PC-9 (cell line): ENCODE data around the gene TRIM59. TPM values are rescaled to one million over a fixed set of nuclear protein-coding genes. Genes with fewer than 3 reads are reported as not detected.

Experiments
- BruUV-seq: library from RNA; stranded (reverse); fragments of 400-500 nt; replicated peaks from 2 replicates; lab custom pipeline; 2021; lab: Mats Ljungman, UMichigan
- CTCF ChIA-PET: fragments of 300-600 bp; sonication (Branson Sonifier 250); formaldehyde crosslinking; loops from one replicate; lab custom pipeline; 2022; ENCODE audit warnings: antibody characterized with exemption; lab: Charles Lee
- POLR2A ChIA-PET: fragments of 300-600 bp; sonication (Branson Sonifier 250); formaldehyde crosslinking; loops from one replicate; lab custom pipeline; 2022; ENCODE audit warnings: antibody characterized with exemption; ENCODE audit not compliant: unreplicated experiment; lab: Charles Lee
- DNase-seq, 2 experiments: peaks; one replicate each; pipeline versions ENCODE4 v3.0.0 to v3.0.0-alpha.2; 2015 to 2022; ENCODE audit warnings: mixed read lengths in 1 of 2
- H2AFZ ChIP-seq: fragments of 200-600 bp; sonication (generic); 2 replicates; pipeline ENCODE4 v1.8.1; 2017; ENCODE audit warnings: antibody characterized with exemption
- H3F3A ChIP-seq: fragments of 200-600 bp; sonication (generic); 2 replicates; pipeline ENCODE4 v1.8.1; 2017; ENCODE audit warnings: antibody characterized with exemption, mild to moderate bottlenecking, low read depth; ENCODE audit not compliant: insufficient read depth
- H3K27ac ChIP-seq: fragments of 200-600 bp; sonication (generic); 2 replicates; pipeline ENCODE4 v1.6.1; 2016; ENCODE audit warnings: mixed run types
- H3K27me3 ChIP-seq: fragments of 200-600 bp; sonication (generic); 2 replicates; pipeline ENCODE4 v1.6.1; 2016; ENCODE audit warnings: low read depth, mixed run types; ENCODE audit not compliant: insufficient read depth
- H3K36me3 ChIP-seq: fragments of 200-600 bp; sonication (generic); 2 replicates; pipeline ENCODE4 v1.6.1; 2016; ENCODE audit warnings: low read depth, mixed run types
- H3K4me1 ChIP-seq: fragments of 200-600 bp; sonication (generic); replicated peaks from 2 replicates; pipeline ENCODE4 v1.6.1; 2016; ENCODE audit warnings: mixed run types; ENCODE audit not compliant: insufficient read depth
- H3K4me2 ChIP-seq: fragments of 200-600 bp; sonication (generic); 2 replicates; pipeline ENCODE4 v1.6.1; 2017; ENCODE audit warnings: mixed run types
- H3K4me3 ChIP-seq: fragments of 200-600 bp; sonication (generic); 2 replicates; pipeline ENCODE4 v1.6.1; 2016; ENCODE audit warnings: mixed run types
- H3K79me2 ChIP-seq: fragments of 200-600 bp; sonication (generic); 2 replicates; pipeline ENCODE4 v1.6.1; 2017; ENCODE audit warnings: low read depth, mixed run types
- H3K9me2 ChIP-seq: fragments of 200-600 bp; sonication (generic); 2 replicates; pipeline ENCODE4 v1.8.1; 2017; ENCODE audit warnings: mild to moderate bottlenecking; ENCODE audit not compliant: insufficient read depth
- H3K9me3 ChIP-seq: fragments of 200-600 bp; sonication (generic); 2 replicates; pipeline ENCODE4 v1.8.1; 2016; ENCODE audit warnings: low read depth; ENCODE audit not compliant: insufficient read depth
- H4K20me1 ChIP-seq: fragments of 200-600 bp; sonication (generic); 2 replicates; pipeline ENCODE4 v1.8.1; 2017; ENCODE audit not compliant: insufficient read depth
- EZH2 ChIP-seq: fragments of 200-600 bp; sonication (generic); IDR thresholded peaks from 2 replicates; pipeline ENCODE4 v1.8.0; 2017; ENCODE audit warnings: antibody characterized with exemption, low read depth
- intact Hi-C: fragments of 100-400 bp; cut with micrococcal nuclease; formaldehyde crosslinking; loops from one replicate; pipeline ENCODE4 v1.10.0; 2022; ENCODE audit not compliant: unreplicated experiment
- total RNA-seq: library from RNA; stranded (reverse); gene quantifications from 2 replicates; pipeline ENCODE4 v1.2.3, GENCODE V29; 2021
- TF ChIP-seq, protein P1 (sequence below): fragments of 200-600 bp; sonication (generic); conservative IDR thresholded peaks from 2 replicates; pipeline ENCODE4 v1.6.1; 2017; ENCODE audit warnings: mixed run types, antibody characterized with exemption, mild to moderate bottlenecking, moderate library complexity

The TRIM59 gene
- total RNA-seq, 1 experiment from 2014 or later = 23.3 TPM

DNA sequence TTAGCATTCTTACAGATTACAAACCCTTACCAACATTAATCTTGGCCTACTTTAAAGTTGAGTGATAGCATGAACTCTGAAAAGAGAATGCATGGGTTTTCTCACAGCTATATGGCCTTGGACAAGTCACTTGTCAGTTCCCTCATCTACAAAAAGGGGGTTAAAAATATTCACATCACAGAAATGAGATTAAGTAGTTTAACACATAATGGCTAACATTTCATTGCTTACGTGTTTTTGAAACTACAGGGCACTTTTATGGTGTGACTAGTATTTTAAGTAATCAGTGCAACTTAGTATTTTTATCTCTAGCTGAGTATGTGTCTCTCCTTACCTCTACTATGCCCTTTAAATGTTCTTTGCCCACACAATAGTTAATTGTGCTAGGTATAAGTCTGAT is 13.8 kb downstream of the TRIM59 start:
- TF ChIP-seq EZH2 = no peak
- TF ChIP-seq, protein P1, sequence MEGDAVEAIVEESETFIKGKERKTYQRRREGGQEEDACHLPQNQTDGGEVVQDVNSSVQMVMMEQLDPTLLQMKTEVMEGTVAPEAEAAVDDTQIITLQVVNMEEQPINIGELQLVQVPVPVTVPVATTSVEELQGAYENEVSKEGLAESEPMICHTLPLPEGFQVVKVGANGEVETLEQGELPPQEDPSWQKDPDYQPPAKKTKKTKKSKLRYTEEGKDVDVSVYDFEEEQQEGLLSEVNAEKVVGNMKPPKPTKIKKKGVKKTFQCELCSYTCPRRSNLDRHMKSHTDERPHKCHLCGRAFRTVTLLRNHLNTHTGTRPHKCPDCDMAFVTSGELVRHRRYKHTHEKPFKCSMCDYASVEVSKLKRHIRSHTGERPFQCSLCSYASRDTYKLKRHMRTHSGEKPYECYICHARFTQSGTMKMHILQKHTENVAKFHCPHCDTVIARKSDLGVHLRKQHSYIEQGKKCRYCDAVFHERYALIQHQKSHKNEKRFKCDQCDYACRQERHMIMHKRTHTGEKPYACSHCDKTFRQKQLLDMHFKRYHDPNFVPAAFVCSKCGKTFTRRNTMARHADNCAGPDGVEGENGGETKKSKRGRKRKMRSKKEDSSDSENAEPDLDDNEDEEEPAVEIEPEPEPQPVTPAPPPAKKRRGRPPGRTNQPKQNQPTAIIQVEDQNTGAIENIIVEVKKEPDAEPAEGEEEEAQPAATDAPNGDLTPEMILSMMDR = no peak
- no peak overlapping the region; the same call in 1 of the 2 replicates for H3K27ac ChIP-seq
- no peaks in the 10 kb centered on the region for H3K4me1 ChIP-seq
- H3K9me2 ChIP-seq = no peaks in the 10 kb centered on the region
- H3F3A ChIP-seq = peaks cover 44% of the 10 kb centered on the region
- BruUV-seq = no TSS peak
- CTCF ChIA-PET = no interaction called here
- intact Hi-C loops = no loop called here
- no peak overlapping the region for H3K4me3 ChIP-seq
- H3K9me3 ChIP-seq = no peaks in the 10 kb centered on the region
- POLR2A ChIA-PET = no interaction called here
- no peak overlapping the region for H2AFZ ChIP-seq
- no peaks in the 10 kb centered on the region for H3K27me3 ChIP-seq
- H3K79me2 ChIP-seq = no peaks in the 10 kb centered on the region; the same call in 1 of the 2 replicates
- DNase-seq = no peak
- H4K20me1 ChIP-seq = no peaks in the 10 kb centered on the region
- no peak overlapping the region for H3K4me2 ChIP-seq
- H3K36me3 ChIP-seq = peaks cover 43% of the 10 kb centered on the region

DNA sequence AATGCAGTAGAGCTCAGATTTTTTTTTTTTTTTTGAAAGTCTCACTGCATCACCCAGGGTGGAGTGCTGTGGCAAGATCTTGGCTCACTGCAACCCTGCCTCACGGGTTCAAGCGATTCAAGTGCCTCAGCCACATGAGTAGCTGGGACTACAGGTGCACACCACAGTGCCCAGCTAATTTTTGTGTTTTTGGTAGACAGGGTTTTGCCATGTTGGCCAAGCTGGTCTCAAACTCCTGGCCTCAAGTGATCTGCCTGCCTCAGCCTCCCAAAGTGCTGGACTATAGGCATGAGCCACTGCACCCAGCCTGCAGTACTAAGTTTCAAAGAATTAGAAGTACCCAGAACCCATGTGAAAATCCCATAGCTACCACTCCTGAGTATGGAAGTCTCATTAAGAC is 14.5 kb downstream of the TRIM59 start:
- intact Hi-C loops = no loop called here
- no peak for DNase-seq
- H3K4me2 ChIP-seq = no peak overlapping the region
- TF ChIP-seq, protein P1 = no peak
- TF ChIP-seq EZH2 = no peak
- no peak overlapping the region for H3K4me3 ChIP-seq
- POLR2A ChIA-PET = interaction anchor here (0.6 kb wide), 2 partner anchors 40 to 57 kb away, joined by 4 to 5 read pairs; no protein-coding TSS in a partner anchor
- H4K20me1 ChIP-seq = no peaks in the 10 kb centered on the region
- H3K9me3 ChIP-seq = no peaks in the 10 kb centered on the region
- no peak overlapping the region for H2AFZ ChIP-seq
- no TSS peak for BruUV-seq
- peaks cover 50% of the 10 kb centered on the region for H3K36me3 ChIP-seq
- CTCF ChIA-PET = no interaction called here
- H3K4me1 ChIP-seq = no peaks in the 10 kb centered on the region
- H3F3A ChIP-seq = peaks cover 49% of the 10 kb centered on the region
- H3K9me2 ChIP-seq = no peaks in the 10 kb centered on the region
- no peaks in the 10 kb centered on the region for H3K27me3 ChIP-seq
- H3K27ac ChIP-seq = no peak overlapping the region
- no peaks in the 10 kb centered on the region; the same call in 1 of the 2 replicates for H3K79me2 ChIP-seq

DNA sequence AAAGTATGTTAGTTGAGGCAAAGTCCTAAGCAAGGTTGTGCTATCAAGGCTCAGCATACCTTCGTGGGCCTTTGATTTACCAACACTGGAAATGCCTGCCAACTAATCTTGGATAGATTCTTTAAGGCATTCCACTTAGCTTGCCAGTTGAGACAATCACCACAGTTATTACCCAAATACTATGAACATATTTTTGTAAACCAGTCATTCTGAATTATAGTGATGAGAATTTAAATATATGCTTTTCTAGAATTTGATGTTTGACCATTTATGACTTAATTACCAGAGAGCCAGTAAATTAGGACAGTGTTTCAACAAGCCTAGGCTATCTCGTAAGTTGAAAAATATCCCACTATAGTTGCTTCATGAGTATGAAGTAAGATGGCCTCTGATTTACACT is 15.5 kb downstream of the TRIM59 start:
- H3K79me2 ChIP-seq = no peaks in the 10 kb centered on the region; the same call in 1 of the 2 replicates
- intact Hi-C loops = no loop called here
- no TSS peak for BruUV-seq
- no peaks in the 10 kb centered on the region for H3K9me3 ChIP-seq
- H3K27me3 ChIP-seq = no peaks in the 10 kb centered on the region
- no peak overlapping the region for H3K4me3 ChIP-seq
- no peak overlapping the region for H3K4me2 ChIP-seq
- H3F3A ChIP-seq = peaks cover 56% of the 10 kb centered on the region
- no peaks in the 10 kb centered on the region for H3K4me1 ChIP-seq
- no peak for TF ChIP-seq EZH2
- TF ChIP-seq, protein P1 = no peak
- H2AFZ ChIP-seq = no peak overlapping the region
- no peaks in the 10 kb centered on the region for H4K20me1 ChIP-seq
- peak overlapping the region; percentile 0; the same call in 1 of the 2 replicates for H3K27ac ChIP-seq
- H3K36me3 ChIP-seq = peaks cover 52% of the 10 kb centered on the region
- ChIA-PET CTCF (no interaction called here), POLR2A (no interaction called here)
- DNase-seq = no peak
- no peaks in the 10 kb centered on the region for H3K9me2 ChIP-seq
